ENCODE measurements around the gene OR7A10.

Gene OR7A10

DNA sequence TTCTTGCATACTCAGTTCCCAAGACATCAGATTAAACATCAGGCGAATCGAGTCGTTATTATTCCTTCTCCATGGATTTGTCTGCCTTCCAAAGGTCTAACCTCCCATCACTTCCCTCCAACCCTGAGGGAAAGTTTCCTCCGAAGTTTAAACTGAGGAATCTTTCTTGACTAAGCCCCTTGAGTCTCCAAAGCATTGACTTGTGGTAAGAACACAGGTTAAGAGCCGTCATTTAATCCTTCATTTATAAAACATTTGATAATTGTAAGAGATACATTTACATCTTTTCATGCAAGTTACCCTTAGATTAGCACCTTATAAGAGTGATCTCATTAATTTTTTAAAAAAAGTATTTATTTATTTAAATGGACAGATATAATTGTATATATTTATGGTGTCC lies at the start of gene OR7A10:
Gene OR7A10 (minus strand): TSS at position 101 of the 400 bp plus-strand sequence. CDS start 7,045 bp downstream, outside the sequence.
- Histone ChIP-seq H3K9ac (ENCODE audit: low read depth, low read length, poor library complexity, severe bottlenecking) (no peak within 1 kb of the TSS), H4K20me1 (ENCODE audit: insufficient read depth, low read length, poor library complexity, severe bottlenecking) (no peaks in the 10 kb centered on the region), H3F3A (ENCODE audit: low read depth) (no peaks in the 10 kb centered on the region), H3K79me2 (ENCODE audit: insufficient read depth, low read length) (no peaks in the 10 kb centered on the region), H3K4me3 (ENCODE audit: low read length, poor library complexity, severe bottlenecking) (no peak within 1 kb of the TSS), H3K4me1 (ENCODE audit: insufficient read depth, low read length, poor library complexity, severe bottlenecking) (no peaks in the 10 kb centered on the region), H3K9me3 (ENCODE audit: insufficient read depth, low read depth, low read length) (no peaks in the 10 kb centered on the region), H2AFZ (ENCODE audit: low read length) (no peak within 1 kb of the TSS), H3K4me2 (ENCODE audit: low read depth, low read length, poor library complexity, severe bottlenecking) (no peak within 1 kb of the TSS), H3K36me3 (ENCODE audit: insufficient read depth, low read length) (no peaks in the 10 kb centered on the region), H3K27me3 (ENCODE audit: insufficient read depth, low read length, poor library complexity, severe bottlenecking) (no peaks in the 10 kb centered on the region), H3K9me2 (replicated peaks; ENCODE audit: low read depth, low read length) (no peaks in the 10 kb centered on the region)
- TF ChIP-seq CTCF (conservative IDR thresholded peaks at IDR 0.05; ENCODE audit: low read length) (no peak), EZH2phosphoT487 (IDR thresholded peaks at IDR 0.05; ENCODE audit: borderline replicate concordance) (no peak)

- Histone ChIP-seq H3K4me3 (ENCODE audit: low read length, poor library complexity, severe bottlenecking) (no peak overlapping the region), H3F3A (ENCODE audit: low read depth) (no peaks in the 10 kb centered on the region), H3K4me1 (ENCODE audit: insufficient read depth, low read length, poor library complexity, severe bottlenecking) (no peaks in the 10 kb centered on the region), H3K27me3 (ENCODE audit: insufficient read depth, low read length, poor library complexity, severe bottlenecking) (no peaks in the 10 kb centered on the region), H3K9ac (ENCODE audit: low read depth, low read length, poor library complexity, severe bottlenecking) (no peak overlapping the region), H3K4me2 (ENCODE audit: low read depth, low read length, poor library complexity, severe bottlenecking) (no peak overlapping the region), H3K9me3 (ENCODE audit: insufficient read depth, low read depth, low read length) (no peaks in the 10 kb centered on the region), H2AFZ (ENCODE audit: low read length) (no peak overlapping the region), H3K79me2 (ENCODE audit: insufficient read depth, low read length) (no peaks in the 10 kb centered on the region), H4K20me1 (ENCODE audit: insufficient read depth, low read length, poor library complexity, severe bottlenecking) (no peaks in the 10 kb centered on the region), H3K36me3 (ENCODE audit: insufficient read depth, low read length) (no peaks in the 10 kb centered on the region), H3K9me2 (replicated peaks; ENCODE audit: low read depth, low read length) (no peaks in the 10 kb centered on the region)
- TF ChIP-seq CTCF (conservative IDR thresholded peaks at IDR 0.05; ENCODE audit: low read length) (no peak), EZH2phosphoT487 (IDR thresholded peaks at IDR 0.05; ENCODE audit: borderline replicate concordance) (no peak)
Observed at GRCh38 chr19:14890643-14891379, 42.1 kb upstream of the OR7A10 start.

GRCh38 chr19:14889994-14890642 lies 41.4 kb upstream of the OR7A10 start:
- Histone ChIP-seq H4K20me1 (ENCODE audit: insufficient read depth, low read length, poor library complexity, severe bottlenecking) (no peaks in the 10 kb centered on the region), H3K9me3 (ENCODE audit: insufficient read depth, low read depth, low read length) (no peaks in the 10 kb centered on the region), H3K4me3 (ENCODE audit: low read length, poor library complexity, severe bottlenecking) (no peak overlapping the region), H3K79me2 (ENCODE audit: insufficient read depth, low read length) (no peaks in the 10 kb centered on the region), H2AFZ (ENCODE audit: low read length) (no peak overlapping the region), H3K27me3 (ENCODE audit: insufficient read depth, low read length, poor library complexity, severe bottlenecking) (no peaks in the 10 kb centered on the region), H3K36me3 (ENCODE audit: insufficient read depth, low read length) (no peaks in the 10 kb centered on the region), H3K4me2 (ENCODE audit: low read depth, low read length, poor library complexity, severe bottlenecking) (no peak overlapping the region), H3K9me2 (replicated peaks; ENCODE audit: low read depth, low read length) (no peaks in the 10 kb centered on the region), H3K4me1 (ENCODE audit: insufficient read depth, low read length, poor library complexity, severe bottlenecking) (no peaks in the 10 kb centered on the region), H3F3A (ENCODE audit: low read depth) (no peaks in the 10 kb centered on the region), H3K9ac (ENCODE audit: low read depth, low read length, poor library complexity, severe bottlenecking) (no peak overlapping the region)
- TF ChIP-seq CTCF (conservative IDR thresholded peaks at IDR 0.05; ENCODE audit: low read length): no peak
- TF ChIP-seq EZH2phosphoT487 (IDR thresholded peaks at IDR 0.05; ENCODE audit: borderline replicate concordance): no peak
